Activated naive CD4-positive, alpha-beta T cell treated with Interleukin-2 at 50 U/mL for 16 hours (primary cell): ENCODE measurements around the gene RHOT2.
"Not testable (repeated sequence)": the region's sequence is repeated elsewhere in the genome, so short reads cannot be mapped to it uniquely, and the experiment has no call there.

Source experiments
- DNase-seq: peaks from one replicate; pipeline ENCODE4 v3.0.0-alpha.2; 2020

RHOT2 gene

DNA sequence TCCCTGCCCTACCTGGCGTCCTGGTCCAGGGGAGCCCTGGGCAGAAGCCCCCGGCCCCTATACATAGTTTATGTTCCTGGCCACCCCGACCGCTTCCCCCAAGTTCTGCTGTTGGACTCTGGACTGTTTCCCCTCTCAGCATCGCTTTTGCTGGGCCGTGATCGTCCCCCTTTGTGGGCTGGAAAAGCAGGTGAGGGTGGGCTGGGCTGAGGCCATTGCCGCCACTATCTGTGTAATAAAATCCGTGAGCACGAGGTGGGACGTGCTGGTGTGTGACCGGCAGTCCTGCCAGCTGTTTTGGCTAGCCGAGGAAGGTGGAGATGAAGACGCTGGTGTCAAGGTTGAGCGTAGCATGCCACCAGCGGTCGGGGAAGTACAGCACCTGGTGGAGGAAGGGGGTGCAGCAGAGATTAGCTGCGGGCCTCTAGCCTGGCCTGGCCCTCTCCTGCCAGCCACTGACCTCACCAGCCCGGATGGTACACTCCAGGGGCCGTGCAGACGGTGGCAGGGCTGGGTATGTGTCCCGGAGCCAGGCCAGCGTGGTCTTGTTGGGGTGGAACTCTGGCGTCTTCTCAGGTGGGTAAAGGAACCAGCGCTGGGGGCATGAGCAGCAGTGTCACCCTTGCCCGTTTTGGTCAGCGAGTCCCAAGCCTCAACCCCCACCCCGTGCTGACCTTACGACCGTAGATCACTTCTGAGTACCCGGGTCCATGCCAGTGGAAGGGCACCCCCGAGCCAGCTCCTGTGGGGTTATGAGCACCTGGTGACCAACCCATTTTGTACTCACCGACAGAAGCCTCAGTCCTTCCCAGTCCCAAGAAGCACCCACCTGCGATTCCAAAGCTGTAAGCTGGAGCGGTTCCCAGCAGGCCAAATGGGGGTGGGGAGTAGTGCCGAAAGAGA is 14.8 kb downstream of the RHOT2 start:
- DNase-seq = no peak

DNA sequence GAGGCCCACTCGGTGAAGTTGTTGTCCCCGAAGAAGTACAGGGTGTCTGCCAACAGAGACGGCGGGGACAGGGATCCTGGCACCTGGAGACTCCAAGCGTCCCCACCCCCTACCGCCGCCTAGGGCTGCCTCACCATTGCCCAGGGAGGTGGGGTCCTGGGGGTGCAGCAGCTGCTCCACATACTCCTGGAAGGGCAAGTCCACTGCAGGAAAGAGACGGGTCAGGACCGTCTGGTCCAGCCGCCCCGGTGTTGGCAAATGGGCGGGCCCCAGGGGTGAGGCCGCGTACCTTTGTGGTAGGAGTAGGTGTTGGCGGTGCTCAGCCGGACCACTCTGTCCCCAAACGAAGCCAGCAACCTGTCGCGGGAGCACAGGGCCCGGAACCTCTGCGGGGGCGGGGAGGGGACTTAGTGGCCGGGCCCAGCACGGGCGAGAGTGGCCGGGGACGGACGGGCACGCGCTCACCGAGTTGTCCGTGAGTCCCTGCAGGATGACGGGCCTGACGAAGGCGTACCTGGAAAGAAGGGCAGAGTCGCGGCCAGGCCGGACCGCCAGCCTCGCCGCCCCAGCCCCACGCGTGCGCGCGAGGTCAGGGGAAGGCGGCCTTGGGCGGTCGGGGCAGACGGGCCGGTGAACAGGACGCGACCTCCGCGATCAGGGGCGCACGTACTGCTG is 15.6 kb downstream of the RHOT2 start:
- no peak for DNase-seq

- DNase-seq = peak; percentile 99
Measured at GRCh38 chr16:684071-684794, 16.3 kb downstream of the RHOT2 start, which contains the start of gene JMJD8. Gene JMJD8 (minus strand): TSS chr16:684334. CDS start chr16:684319, 15 bp downstream.

DNA sequence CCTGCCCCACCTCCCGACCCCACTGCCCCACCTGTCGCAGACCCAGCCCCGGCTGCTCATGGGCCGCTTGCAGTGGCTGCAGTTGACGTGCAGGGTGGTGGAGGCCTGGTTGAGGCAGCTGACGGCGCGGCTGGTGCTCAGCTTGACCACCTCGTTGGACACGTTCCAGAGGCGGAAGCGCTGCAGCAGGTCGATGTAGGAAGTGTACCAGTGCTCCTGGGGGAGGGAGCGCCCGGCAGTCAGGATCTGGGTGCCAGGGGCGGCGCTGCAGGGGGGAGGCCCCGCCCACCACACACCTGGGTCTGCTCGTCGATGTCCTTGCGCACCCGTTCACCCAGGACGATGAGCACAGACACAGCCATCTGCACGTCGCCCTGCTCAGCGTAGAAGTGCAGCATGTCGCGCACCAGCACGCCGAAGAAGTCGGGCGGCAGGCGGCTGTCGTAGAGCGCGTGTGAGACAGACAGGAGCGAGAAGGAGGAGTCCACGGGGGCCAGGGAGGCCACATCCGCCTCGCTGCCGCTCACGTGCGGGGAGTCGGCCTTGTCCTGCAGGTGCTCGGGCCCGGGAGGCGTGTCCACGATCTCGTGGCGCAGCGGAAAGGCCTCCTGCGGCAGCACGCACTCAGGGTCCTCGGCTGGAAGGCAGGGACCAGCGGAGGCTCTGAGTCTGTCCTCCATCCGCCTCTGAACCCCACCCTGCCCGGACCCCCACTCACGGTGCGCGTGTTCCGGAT is 17.2 kb downstream of the RHOT2 start:
- DNase-seq = no peak

DNA sequence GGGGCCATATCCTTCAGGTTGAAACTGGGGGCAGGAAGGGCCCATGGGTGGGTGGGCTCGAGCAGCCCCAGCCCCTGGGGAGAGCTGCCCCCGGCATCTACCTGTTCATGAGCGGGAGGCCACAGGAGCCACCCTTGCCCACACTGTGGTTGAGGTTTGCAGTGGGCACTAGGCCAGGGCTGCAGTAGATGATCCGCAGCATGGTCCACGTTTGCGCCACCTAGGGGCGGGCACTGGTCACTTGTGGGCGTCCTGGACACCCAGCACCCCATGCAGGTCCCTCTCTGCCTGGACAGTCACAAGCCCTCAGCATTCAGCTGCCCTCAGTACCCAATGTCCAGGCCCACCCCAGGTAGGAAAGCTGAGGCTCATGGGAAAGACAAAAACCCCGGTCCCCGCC is 18.0 kb downstream of the RHOT2 start:
- DNase-seq = no peak

- DNase-seq = no peak
Measured at GRCh38 chr16:686459-687260, 18.7 kb downstream of the RHOT2 start.

- DNase-seq = no peak
Measured at GRCh38 chr16:687499-687898, 19.6 kb downstream of the RHOT2 start.

DNA sequence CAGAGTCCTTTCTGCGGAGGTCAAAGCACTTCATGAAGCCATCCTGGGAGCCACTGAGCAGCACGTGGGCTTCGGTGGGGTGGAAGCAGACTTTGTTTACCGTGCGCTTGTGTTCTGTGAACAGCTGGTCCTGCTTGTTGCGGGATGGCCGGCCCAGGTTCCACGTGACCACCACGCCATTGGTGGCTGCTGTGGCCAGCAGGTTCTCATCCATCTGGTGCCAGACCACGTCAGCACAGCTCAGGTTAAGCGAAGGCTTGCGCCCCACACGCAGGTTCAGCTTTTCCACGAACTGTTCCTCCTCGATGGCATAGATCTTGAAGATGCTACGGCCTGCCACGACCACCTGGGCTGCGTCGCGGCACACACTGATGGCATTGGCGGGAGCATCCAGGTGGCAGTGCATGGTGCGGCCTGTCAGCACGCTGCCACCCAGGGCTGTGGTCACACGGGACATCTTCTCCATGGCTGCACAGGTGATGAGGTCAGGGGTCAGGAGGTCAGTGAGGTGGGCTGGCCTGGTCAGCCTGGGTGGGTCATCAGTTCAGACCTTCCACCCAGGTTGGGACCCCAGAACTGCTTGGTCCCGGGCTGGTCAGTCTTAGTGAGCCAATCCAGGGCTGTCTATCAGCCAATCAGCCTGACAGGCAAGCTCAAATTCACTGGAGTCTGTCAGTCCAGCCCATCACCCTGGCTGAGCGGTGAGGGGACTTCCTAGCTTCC is 21.4 kb downstream of the RHOT2 start:
- no peak for DNase-seq

GRCh38 chr16:691242-691641 is 23.3 kb downstream of the RHOT2 start:
- not testable (repeated sequence) for DNase-seq

DNA sequence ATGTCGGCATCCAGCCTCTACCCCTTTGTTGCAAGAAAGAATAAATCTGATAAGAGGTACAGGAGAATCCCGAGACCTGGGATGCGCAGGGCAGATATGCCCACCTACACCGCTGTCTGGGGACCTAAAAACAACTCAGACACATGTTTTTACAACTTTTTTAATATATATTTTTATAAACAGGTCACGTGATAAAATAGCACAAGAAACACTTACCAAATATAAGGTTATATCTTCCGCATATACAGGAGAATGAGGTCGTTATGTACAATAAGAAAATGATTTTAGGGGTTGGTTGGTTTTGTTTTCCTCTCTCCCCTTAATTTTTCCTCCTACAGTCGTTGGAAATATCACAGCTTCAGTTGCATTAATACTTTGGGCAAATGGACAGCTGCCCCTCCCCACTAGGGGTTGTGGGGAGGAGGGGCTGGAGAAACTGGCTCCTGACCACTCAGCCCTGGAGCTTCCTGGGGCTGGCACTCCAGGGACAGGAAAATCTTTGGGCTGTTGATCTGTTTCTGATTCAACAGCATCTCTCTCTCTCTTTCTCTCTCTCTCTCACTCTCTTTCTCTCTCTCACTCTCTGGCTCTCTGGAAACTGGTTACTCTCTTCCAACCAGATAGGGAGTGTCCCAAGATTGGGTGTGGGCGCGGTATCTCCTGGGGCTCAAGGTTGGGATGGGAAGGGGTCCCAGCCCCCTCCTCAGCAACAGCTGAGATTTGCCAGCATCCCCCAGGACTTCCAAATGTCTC is 24.6 kb downstream of the RHOT2 start:
- DNase-seq = no peak

DNA sequence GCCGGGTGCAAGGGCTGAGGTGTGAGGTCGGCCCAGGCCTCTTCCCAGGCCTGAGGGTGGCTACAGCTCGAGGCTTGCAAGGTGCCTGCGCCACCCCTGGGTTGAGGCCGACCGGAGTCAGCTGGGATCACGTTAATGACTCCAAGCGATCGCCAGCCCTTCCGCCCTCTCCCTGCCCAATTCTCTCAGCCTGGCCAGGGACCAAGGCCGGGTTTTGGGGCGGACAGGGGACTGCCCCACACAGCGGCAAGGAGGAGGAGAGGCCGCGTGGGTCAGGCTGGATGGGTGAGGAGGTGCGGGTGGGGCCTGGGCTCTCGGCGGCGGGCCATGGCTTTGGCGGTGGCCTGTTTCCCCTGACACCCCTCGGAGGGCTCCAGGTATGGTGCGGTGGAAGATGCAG is 25.4 kb downstream of the RHOT2 start:
- DNase-seq = no peak

DNA sequence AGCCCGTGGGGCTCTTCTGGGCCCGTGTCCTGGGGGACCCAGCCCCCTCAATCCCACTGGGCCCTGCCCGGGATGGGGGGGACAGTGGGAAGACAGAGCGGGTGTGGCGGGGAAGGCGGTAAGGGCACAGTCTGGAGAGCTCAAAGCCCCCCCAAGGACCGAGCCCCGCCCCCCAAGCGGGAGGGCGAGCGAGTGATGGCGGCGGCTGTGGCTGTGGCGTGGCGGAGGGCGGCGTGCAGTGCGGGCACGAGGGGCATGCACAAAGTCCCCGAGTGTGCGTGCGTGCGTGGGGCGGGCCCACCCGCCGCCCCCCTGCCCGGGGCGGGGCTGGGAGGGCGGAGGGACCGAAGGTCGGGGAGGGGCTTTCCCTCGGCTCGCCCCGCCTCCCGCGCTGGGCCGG is 25.8 kb downstream of the RHOT2 start:
- no peak for DNase-seq

DNA sequence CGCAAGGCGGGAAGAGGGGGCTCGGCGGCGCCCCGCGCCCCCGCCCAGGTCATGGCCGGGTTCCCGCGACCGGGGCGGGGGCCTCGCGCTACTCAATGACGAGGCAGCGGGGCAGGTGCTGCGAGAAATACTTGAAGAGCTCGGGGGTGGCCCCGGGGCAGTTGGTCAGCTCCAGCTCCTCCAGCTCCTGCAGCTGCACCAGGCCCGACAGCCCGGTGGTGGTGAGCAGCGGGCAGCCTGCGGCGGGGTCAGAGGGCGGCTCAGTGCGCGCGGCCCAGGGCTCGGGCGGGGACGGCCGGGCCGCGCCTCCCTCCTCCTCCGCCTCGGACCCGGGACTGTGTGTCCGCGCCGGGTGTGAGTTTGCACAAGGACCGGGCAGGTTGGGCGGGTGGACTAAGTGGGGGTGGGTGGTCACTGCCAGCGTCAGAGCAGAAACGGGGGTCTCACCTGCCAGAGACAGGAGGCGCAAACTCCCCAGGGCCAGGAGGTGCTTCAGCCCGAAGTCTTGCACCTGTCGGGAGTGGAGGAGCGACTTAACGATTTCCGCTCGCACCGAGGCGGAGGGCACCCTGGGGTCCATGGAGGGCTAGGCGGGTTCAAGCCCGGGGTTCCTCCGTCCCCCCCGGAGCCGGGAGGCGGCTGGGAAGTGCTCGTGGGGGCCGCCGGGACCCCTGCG is 26.4 kb downstream of the RHOT2 start:
- no peak for DNase-seq

GRCh38 chr16:694863-695354 is 27.0 kb downstream of the RHOT2 start:
- no peak for DNase-seq

DNA sequence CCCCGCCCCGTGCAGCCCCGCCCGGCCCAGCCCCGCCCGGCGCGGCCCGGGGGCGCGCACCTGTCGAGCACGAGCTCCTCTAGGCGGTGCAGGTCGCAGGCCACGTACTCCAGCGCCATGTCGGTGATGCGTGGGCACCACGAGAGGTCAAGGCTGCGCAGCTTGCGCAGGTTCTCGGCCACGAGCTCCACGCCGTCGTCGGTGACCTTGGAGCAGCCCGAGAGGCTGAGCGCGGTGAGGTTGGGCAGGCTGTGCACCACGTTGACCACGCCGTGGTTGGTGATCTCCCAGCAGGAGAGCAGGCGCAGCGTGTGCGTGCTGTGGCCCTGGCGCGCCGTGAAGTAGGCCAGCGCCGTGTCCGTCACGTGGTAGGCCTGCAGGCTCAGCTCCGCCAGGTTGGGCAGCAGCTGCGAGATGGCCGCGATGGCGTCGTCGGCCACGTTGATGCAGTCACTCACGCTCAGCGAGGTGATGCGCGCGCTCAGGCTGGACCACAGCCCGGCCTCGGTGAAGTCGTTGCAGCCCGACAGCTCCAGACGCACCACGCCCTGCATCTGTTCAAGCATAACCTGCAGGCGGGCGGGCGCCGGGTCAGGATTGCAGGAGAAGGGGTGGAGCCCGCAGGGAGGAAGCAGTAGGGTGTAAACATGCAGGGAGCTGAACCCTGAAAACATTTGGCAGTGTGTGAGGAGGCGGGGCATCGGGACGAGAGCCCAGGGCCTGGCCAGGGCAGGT is 27.6 kb downstream of the RHOT2 start:
- DNase-seq = peak; percentile 72

GRCh38 chr16:698911-699671 is 31.2 kb downstream of the RHOT2 start:
- no peak for DNase-seq

GRCh38 chr16:700684-701584 is 33.0 kb downstream of the RHOT2 start:
- DNase-seq = peak; percentile 60
